GM18519 (cell line): ENCODE measurements around the gene SMIM13.
"Not testable (repeated sequence)": the region's sequence is repeated elsewhere in the genome, so short reads cannot be mapped to it uniquely, and the experiment has no call there.

Source experiments
- ATAC-seq: cut with Tn5 transposase; IDR thresholded peaks from one replicate; pipeline ENCODE4 v1.9.1; 2021; ENCODE audit warnings: mild to moderate bottlenecking, moderate library complexity; ENCODE audit not compliant: unreplicated experiment, low FRiP score

SMIM13 gene

DNA sequence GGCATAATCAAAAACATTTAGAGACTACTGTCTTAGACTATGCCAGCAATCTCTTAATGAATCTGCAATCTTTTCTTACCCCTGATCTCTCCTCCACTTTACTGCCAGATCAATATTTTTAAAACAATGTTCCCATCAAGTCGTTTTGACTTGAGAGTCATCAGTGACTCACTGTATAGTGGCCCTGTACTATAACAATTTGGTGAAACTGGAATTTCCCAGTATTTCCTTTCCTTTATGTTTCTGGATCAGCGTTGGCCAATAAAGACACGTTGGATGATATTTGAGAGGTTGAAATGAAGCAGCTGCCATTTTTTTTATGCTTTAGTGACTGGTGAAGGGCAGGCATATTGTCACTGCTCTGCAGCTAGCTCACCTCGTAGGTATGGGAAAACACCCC lies 10.1 kb upstream of the SMIM13 start:
- no peak for ATAC-seq

- ATAC-seq, result no peak
Measured at GRCh38 chr6:11083956-11084355, 9.7 kb upstream of the SMIM13 start.

DNA sequence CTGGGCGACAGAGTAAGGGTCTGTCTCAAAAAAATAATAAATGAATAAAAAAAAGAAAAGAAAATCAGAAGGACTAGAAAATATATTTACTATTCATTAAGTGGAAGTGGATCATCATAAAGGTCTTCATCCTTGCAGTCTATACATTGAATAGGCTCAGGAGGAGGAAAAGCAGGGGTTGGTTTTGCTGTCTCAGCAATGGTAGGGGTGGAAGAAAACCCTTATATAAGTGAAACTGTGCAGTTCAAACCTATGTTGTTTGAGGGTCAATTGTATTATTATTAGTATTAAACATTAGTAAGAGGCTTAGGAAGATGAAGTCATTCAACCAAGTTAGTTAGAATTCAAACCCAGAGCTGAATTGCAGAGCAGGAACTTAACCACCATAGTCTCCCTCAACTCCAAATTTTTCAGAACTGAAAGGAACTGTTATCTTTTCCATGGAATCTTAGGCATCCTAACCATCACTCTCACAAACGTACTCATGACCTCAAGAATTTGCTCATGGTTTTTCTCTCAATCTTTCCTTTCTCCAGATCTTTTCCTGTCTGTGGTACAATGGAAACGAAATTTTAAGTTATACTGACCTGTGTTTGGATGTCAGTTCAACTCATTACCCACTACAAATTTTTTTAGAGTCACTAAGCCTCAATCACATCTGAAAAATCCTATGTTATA lies 7.7 kb upstream of the SMIM13 start:
- no peak for ATAC-seq

- not testable (repeated sequence) for ATAC-seq
Measured at GRCh38 chr6:11087141-11087812, 6.4 kb upstream of the SMIM13 start.

DNA sequence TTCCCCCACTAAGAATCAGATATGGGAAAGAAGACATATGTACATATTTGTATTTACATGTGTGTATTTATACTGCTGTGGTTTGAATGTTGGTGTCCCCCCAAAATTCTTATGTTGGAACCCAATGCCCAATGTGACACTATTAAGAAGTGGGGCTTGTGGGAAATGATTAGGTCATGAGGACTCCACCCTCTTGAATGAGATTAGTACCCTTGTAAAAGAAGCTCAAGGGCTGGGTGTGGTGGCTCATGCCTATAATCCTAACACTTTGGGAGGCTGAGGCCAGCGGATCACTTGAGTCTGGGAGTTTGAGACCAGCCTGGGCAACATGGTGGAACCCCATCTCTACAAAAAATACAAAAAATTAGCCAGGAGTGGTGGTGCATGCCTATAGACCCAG lies 3.9 kb upstream of the SMIM13 start:
- ATAC-seq, result no peak

- ATAC-seq, result not testable (repeated sequence)
Measured at GRCh38 chr6:11091141-11091540, 2.5 kb upstream of the SMIM13 start.

- peak; percentile 24 for ATAC-seq
Measured at GRCh38 chr6:11092668-11093375, 812 bp upstream of the SMIM13 start.

- ATAC-seq, result peak; percentile 15
Measured at GRCh38 chr6:11093376-11093625, 333 bp upstream of the SMIM13 start.

DNA sequence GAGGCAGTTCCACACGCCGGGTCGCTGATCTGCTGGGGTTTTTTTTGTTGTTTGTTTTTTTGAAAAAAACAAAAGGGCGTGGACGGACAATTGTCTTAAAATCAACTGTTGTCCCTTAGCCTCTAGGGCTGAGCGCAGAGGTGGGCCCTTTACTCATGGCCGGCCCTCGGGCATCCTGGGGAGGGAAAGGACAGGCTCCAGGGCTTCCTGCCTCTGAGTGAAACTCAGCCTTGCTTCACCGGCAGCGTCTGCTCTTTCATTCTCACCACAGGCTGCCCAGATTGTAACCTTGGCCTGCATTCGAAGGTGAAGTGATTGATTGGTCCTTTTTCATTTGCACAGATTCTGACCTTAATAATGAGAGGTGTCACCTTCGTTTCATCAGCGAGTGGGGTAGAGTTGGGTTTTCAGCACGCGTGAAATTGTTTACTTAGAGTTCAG lies 797 bp downstream of the SMIM13 start:
- peak; percentile 22 for ATAC-seq

DNA sequence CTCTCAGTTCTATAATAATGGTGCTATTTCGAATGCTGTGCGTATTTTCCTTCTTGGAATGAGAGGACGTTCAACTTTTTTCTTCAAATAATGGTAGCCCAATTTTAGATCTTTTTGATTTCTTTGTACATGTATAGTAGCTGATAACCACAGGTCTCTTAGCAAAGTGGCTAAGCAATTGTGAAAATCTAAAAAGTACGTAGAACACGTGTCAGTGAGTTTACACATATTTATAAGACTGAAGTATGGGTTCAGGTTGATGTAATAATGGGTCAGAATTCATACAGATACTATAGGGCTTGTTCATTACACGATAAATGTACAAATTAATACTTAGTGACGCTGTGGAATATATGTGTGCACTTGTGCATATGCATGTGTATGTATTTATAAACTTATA lies 1.3 kb downstream of the SMIM13 start:
- no peak for ATAC-seq

GRCh38 chr6:11096109-11096508 lies 2.5 kb downstream of the SMIM13 start:
- ATAC-seq, result no peak

DNA sequence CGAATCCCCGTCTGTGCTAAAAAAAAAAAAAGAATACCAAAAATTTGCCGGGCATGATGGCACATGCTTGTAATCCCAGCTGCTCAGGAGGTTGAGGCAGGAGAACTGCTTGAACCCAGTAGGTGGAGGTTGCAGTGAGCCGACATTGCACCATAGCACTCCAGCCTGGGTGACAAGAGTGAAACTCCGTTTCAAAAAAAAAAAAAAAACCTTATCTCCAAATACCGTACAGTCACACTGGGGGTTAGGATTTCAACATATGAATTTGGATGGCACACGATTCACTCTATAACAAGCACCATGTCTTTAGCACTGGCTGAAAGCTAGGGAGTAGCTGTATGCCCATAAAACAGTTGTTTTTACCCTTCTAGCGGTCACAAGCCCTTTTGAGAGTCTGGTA lies 3.8 kb downstream of the SMIM13 start:
- ATAC-seq, result no peak

GRCh38 chr6:11098004-11098403 lies 4.4 kb downstream of the SMIM13 start:
- ATAC-seq, result no peak

DNA sequence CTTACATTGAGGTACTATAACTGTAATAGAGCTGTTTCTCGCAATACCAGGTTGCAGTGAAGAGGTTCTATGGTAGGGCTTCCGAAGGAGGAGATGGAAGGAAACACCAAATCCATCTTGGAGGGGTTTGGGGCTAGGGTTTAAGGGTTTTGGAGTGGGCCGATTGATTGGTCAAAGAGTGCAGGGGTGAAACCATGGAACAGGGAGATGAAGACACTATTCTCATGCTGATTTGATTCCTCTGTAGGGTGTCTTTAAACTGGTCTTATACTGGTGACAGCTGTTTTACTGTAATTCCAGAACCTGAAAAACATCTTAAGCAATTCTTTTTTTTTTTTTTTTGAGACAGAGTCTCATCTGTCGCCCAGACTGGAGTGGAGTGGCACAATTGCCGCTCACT lies 7.8 kb downstream of the SMIM13 start:
- ATAC-seq, result no peak

DNA sequence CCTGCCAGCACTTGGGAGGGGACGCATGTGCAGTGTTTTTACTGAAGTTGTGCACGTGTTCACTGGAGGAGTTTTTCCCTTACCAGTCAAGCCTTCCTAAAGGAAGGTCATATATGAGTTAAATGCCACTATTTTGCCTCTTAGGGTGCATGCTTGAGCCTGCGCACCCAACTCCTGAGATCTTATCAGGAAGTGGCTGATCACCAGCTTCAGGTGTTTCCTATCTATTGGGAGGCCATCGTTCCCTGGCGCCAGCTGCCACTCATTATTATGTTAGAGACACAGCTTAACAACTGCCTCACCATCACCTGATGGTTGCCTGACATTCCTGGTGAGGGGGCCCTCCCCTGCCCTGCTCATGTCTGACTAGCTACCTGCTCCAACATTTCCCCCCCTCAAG lies 9.4 kb downstream of the SMIM13 start:
- no peak for ATAC-seq

GRCh38 chr6:11108726-11109125 lies 15.1 kb downstream of the SMIM13 start:
- ATAC-seq, result no peak

DNA sequence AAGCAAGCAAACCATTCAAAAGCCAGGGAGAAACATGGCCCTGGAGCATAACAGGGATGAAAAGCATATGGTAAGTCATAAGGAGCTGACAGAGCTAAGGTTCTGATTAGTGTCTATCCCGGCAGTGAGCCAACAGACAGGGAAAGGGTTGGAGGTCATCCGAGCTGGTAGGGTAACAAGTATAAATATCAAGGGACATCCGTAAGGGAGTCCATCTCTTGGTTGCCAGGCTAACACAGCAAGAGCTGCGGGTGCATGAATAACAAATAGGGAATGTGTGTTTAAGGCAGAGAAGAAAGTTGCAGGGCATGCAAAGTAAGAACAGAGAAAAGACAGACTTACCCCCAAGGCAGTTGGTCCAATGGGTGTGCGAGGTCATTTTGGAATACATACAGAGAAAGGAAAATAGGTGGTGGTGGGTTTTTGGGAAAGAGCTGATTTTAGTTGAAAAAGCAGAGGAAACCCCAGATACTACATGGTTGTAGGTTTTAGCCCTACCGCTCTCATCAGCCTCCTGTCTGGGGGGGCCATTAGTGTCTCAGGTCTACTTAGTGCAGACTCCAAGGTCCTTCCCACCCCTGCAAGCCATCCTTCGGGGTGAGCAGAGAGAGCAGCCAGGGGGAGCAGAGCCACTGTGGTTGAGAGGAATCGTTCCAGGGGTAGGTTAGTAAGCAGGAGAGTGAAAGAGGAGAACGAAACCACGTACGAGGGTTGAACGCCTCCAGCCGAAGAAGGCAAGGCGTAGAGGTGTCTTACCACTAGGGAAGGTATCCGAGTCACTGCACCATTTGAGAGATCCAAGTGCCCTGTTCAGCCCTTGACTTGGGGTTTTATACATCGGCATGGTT lies 17.5 kb downstream of the SMIM13 start, which contains the start of gene ERVFRD-1:
ERVFRD-1 (minus strand) TSS at position 805 of the 848 bp plus-strand sequence. CDS start 6,415 bp downstream, outside the sequence.
- no peak for ATAC-seq

DNA sequence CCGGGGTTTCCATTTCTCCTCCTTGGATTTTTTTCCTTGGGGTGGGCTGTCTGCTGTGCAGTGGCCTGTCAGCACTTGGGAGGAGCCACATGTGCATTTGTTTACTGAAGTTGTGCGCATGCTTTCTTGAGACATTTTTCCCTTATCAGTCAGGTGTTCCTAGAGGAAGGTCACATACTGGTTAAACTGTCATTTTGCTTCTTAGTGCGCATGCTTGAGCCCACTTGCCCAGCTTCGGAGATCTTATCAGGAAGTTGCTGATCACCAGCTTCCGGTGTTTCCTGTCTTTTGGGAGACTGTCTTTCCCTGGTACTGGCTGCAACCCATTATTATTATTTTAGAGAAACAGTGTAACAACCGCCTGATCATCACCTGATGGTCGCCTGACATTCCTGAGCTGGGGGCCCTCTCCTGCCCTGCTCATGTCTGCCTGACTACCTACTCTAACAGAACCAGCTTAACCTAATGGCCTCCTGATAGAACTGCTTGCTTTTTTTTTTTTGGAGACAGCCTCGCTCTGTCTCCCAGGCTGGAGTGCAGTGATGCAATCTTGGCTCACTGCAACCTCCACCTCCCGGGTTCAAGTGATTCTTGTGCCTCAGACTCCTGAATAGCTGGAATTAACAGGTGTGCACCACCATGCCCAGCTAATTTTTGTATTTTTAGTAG lies 18.3 kb downstream of the SMIM13 start:
- no peak for ATAC-seq

DNA sequence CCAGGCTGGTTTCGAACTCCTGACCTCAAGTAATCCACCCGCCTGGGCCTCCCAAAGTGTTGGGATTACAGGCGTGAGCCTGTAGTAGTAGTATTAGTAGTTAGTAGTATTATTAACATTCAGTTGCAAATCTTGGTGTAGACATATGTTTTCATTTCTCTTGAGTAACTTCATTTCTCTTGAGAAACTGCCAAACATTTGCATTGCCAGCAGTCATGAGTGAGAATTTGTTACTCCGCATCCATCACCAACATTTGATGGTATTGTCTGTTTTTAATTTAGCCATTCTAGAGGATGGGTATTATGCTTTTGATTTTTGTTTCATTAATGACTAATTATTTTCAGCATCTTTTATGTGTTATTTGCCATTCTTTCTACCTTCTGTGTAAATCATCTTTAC lies 19.4 kb downstream of the SMIM13 start:
- no peak for ATAC-seq

- ATAC-seq, result not testable (repeated sequence)
Measured at GRCh38 chr6:11115808-11116536, 22.3 kb downstream of the SMIM13 start.
